Psoas muscle (tissue), 8 donors: ENCODE measurements around the gene SLC7A8. TPM values are rescaled to one million over a fixed set of nuclear protein-coding genes. Genes with fewer than 3 reads are reported as not detected.
A peak's percentile ranks its signal among the peaks of the same experiment; 100 is the strongest.

Experiments
- ATAC-seq, 4 donors: fragments of 200-7000 bp; cut with Tn5 transposase; one replicate each; pipeline ENCODE4 v1.9.1; 2020; ENCODE audit warnings: moderate library complexity in 3 of 4, mild to moderate bottlenecking in 2 of 4
- DNase-seq, 2 donors: peaks; one replicate each; pipeline ENCODE4 v3.0.0-alpha.2; 2020
- H3K27ac ChIP-seq: fragments of 200-600 bp; one replicate; pipeline ENCODE4 v1.8.0; 2022
- H3K27me3 ChIP-seq, 3 donors: fragments of 200-600 bp in 1 of 3; one replicate each; pipeline versions ENCODE4 v1.6.1 to v1.8.0; 2013 to 2022; ENCODE audit warnings: low read length in 2 of 3, mild to moderate bottlenecking in 2 of 3, moderate library complexity in 1 of 3; ENCODE audit not compliant: insufficient read depth in 3 of 3
- H3K36me3 ChIP-seq, 2 donors: fragments of 200-600 bp in 1 of 2; one replicate each; pipeline versions ENCODE4 v1.6.1 to v1.8.0; 2013 to 2022; ENCODE audit warnings: low read depth in 1 of 2, mild to moderate bottlenecking in 1 of 2, moderate library complexity in 1 of 2; ENCODE audit not compliant: insufficient read depth in 1 of 2
- H3K4me1 ChIP-seq: fragments of 200-600 bp; one replicate; pipeline ENCODE4 v1.8.0; 2022
- H3K4me3 ChIP-seq: fragments of 200-600 bp; one replicate; pipeline ENCODE4 v1.8.0; 2022; ENCODE audit warnings: mild to moderate bottlenecking
- H3K9me3 ChIP-seq: fragments of 200-600 bp; one replicate; pipeline ENCODE4 v1.8.0; 2022
- WGBS, 3 donors: extraction: QIAGEN DNeasy Blood & Tissue Kit; methylation state at CpG; one replicate each; pipeline versions ENCODE4 v1.1.6 to v1.1.7; 2013; 5-methylcytosine and 5-hydroxymethylcytosine counted together
- intact Hi-C, 2 donors: fragments of 100-400 bp; cut with DNase I; formaldehyde crosslinking; loops; one replicate each; pipeline versions ENCODE4 v1.11.0 to v1.14.2; 2022
- polyA plus RNA-seq, 3 donors: library from polyadenylated mRNA; stranded (reverse); fragments of 200-250 nt; gene quantifications; one replicate each; pipeline ENCODE4 v1.2.3, GENCODE V29; 2013
- total RNA-seq, 4 donors: library from RNA; stranded (reverse); fragmentation: NEBNext Ultra II Directional in 2 of 4; extraction: Animal tissue kit (Norgen Biotek cat#: 25700) in 2 of 4; gene quantifications; one replicate each; pipeline versions ENCODE4 v1.2.1 to v1.2.4, GENCODE V29; 2021 to 2023
- TF ChIP-seq, protein P1 (sequence below): fragments of 200-600 bp; IDR thresholded peaks from one replicate; pipeline ENCODE4 v1.8.0; 2022; ENCODE audit warnings: antibody characterized with exemption
- donor health status: healthy with polysubstance abuse.
- donor health status: DM: no; HTN: no; CAD: no; lungs with moderate emphysema.
- donor health status: Bipolar disorder and iron deficiency.
- donor health status: healthy.
- donor health status: DM: yes; HTN: yes; CAD: no.
- donor health status: DM: no; HTN: no; CAD: no.
- donor health status: DM: no; HTN: no; CAD: no.
- donor health status: DM: yes; HTN: yes; CAD: no.

Gene SLC7A8
- total and polyA plus RNA-seq, 7 donors: 7.5 to 72.6 (median 33.2) TPM

DNA sequence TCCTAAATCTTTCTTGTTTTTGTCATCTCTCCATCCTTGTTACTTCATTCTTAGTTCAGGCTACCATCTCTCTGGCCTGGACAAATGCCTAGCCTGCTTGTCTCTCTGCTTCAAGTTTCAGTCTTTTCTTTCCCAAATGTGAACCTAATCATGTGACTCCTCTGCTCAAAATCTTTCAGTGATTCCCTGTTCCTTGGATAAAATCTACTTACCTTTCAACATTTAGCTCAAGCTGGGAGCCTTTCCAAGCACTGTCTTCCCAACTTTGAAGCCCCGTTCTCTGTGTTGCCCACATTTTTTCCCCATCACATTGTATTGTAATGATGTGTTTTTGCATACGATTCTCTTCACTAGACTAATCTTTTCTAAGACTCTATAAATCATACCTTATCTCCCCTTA is 24.7 kb downstream of the SLC7A8 start:
- no peak for DNase-seq
- intact Hi-C loops: no loop called here
- H3K4me1 ChIP-seq: peaks cover 33% of the 10 kb centered on the region
- no peak overlapping the region for H3K4me3 ChIP-seq
- no peaks in the 10 kb centered on the region for H3K27me3 ChIP-seq
- no peak for ATAC-seq
- WGBS, 3 donors: 82 to 91% (median 85%) methylated on average over 2 of the region's 2 CpGs
- no peak overlapping the region for H3K27ac ChIP-seq
- TF ChIP-seq, protein P1, sequence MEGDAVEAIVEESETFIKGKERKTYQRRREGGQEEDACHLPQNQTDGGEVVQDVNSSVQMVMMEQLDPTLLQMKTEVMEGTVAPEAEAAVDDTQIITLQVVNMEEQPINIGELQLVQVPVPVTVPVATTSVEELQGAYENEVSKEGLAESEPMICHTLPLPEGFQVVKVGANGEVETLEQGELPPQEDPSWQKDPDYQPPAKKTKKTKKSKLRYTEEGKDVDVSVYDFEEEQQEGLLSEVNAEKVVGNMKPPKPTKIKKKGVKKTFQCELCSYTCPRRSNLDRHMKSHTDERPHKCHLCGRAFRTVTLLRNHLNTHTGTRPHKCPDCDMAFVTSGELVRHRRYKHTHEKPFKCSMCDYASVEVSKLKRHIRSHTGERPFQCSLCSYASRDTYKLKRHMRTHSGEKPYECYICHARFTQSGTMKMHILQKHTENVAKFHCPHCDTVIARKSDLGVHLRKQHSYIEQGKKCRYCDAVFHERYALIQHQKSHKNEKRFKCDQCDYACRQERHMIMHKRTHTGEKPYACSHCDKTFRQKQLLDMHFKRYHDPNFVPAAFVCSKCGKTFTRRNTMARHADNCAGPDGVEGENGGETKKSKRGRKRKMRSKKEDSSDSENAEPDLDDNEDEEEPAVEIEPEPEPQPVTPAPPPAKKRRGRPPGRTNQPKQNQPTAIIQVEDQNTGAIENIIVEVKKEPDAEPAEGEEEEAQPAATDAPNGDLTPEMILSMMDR: no peak
- peaks cover 0 to 23% of the 10 kb centered on the region in 2 donors for H3K36me3 ChIP-seq
- no peaks in the 10 kb centered on the region for H3K9me3 ChIP-seq

DNA sequence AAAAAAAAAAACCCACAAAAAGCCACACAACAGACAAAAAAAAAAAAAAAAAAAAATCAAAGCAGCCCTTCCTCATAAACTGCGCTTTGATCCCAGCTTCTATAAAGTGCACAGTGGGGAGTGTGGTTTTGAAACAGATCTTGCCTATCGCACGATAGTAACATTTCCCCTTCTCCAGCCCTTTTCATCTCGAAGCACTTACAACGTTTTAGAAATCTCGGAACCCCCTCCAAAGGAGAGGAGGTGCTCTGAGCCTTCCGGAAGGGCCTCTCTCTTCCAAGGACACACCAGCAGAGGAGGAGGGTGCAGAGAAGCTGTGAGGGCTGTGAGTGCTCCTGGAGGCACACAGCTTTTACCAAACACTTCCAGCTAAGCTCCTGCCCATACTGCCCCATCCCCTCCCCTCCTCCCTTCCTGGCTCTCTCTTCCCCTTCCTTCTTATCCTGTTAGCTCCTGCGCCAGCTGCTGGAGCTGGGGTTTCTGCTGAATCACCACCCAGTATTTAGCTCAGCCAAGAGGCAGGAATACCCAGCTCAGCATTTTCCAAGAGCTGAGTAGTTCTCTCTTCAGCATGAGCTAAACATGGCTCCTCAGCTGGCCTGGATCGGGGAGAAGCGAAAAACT is 28.4 kb downstream of the SLC7A8 start:
- ATAC-seq (peak; percentile 81 to 87 (median 84)), DNase-seq (peak; percentile 83 to 92)
- H3K9me3 ChIP-seq: no peaks in the 10 kb centered on the region
- peak overlapping the region; percentile 96 for H3K27ac ChIP-seq
- WGBS, 3 donors: 13 to 21% (median 17%) methylated on average over 10 of the region's 10 CpGs
- H3K27me3 ChIP-seq: no peaks in the 10 kb centered on the region
- peaks cover 0 to 23% of the 10 kb centered on the region in 2 donors for H3K36me3 ChIP-seq
- intact Hi-C loops: loop anchor here in 1 of 2 donors (2.0 kb wide), 1 partner anchor 28 kb away; the partner anchor contains the start of gene SLC7A8
- TF ChIP-seq, protein P1: no peak
- H3K4me1 ChIP-seq: peaks cover 56% of the 10 kb centered on the region
- peak overlapping the region; percentile 68 for H3K4me3 ChIP-seq

DNA sequence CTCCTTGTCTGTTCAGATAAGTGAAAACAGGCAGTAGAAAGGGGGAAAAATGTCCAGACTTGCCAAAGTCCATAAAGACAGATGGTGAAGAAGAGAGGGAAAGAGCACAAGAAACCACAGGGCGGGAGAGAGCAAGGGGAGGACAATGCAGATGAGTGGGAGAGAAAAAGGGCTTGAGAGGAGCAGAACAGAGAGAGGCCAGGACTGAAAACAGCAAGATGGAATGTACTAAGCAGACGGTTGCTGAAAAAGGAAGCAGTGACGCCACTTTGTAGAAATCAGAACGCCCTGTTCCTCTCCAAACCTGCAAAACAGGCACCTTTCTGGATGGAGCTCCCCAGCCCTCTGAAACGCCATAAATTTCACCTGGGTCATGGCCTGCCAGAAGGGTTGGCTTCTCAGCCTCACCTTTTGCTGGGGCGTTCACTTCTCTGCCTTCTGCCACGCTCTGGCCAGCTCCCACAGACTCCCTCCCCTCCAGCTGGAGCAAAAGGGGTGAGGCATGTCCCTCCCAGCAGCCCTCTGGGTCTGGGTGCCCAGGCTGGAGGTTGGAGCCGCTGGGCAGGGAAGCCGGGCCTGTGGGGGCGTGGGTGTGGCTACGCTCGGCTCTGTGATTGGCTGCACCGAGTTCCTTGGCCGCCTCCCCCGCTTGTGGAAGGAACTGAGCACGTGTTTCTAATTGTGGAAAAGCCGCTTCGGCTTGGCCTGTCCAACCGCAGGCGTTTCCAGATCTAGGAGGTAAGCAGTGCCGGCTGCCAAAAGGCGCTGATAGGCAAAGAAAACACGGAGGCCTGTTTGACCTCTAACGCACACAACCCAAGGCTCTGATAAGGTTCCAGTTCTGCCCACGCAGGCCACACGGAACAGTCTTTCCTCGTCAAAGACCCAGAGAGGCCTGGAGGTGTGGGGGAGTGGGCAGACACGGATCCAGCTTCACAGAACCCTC is 29.3 kb downstream of the SLC7A8 start:
- peak; percentile 82 to 92 (median 88) for ATAC-seq
- intact Hi-C loops: loop anchor here in 1 of 2 donors (2.0 kb wide), 1 partner anchor 29 kb away; the partner anchor contains the start of gene SLC7A8

DNA sequence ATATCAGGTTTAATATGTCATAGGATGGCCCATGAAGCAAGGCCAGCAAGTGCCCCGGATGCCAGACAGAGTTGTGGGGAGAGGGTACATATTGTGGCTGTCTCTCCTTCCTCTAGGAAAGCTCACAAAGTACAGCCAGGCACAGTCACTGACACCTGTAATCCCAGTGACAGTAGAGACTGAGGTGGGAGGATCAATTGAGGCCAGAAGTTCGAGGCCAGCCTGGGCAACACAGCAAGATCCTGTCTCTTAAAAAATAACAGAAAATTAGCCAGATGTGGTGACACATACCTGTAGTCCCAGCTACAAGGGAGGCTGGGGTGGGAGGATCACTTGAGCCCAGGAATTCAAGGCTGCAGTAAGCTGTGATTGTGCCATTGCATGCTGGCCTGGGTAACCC is 32.1 kb downstream of the SLC7A8 start:
- peak overlapping the region; percentile 96 for H3K27ac ChIP-seq
- ATAC-seq: no peak
- 46 to 71% (median 59%) methylated on average over 2 of the region's 2 CpGs for WGBS, 3 donors
- H3K4me1 ChIP-seq: peaks cover 75% of the 10 kb centered on the region
- TF ChIP-seq, protein P1: no peak
- H3K36me3 ChIP-seq: peaks cover 0 to 8% of the 10 kb centered on the region in 2 donors
- no peaks in the 10 kb centered on the region for H3K27me3 ChIP-seq
- H3K9me3 ChIP-seq: no peaks in the 10 kb centered on the region
- peak overlapping the region; percentile 68 for H3K4me3 ChIP-seq
- DNase-seq: no peak
- intact Hi-C loops: no loop called here

More for the DNA sequence above, 29.3 kb downstream of the SLC7A8 start:
- TF ChIP-seq, protein P1: no peak
- WGBS, 3 donors: 9 to 20% (median 11%) methylated on average over 28 of the region's 28 CpGs
- Histone ChIP-seq H3K36me3 (peaks cover 0 to 19% of the 10 kb centered on the region in 2 donors), H3K4me3 (peak overlapping the region; percentile 68), H3K4me1 (peaks cover 59% of the 10 kb centered on the region), H3K9me3 (no peaks in the 10 kb centered on the region), H3K27ac (peak overlapping the region; percentile 96), H3K27me3 (no peaks in the 10 kb centered on the region)
- DNase-seq: peak; percentile 94 to 98
